ENCODE measurements around the gene SUN3. TPM values are rescaled to one million over a fixed set of nuclear protein-coding genes. Genes with fewer than 3 reads are reported as not detected.

Gene SUN3
- total and polyA plus RNA-seq, 9 of the 15 experiments (the other 6 are each of a cell fraction or from before 2014, with no cell fraction given) = 0.04 to 0.06 TPM; not detected in 7

DNA sequence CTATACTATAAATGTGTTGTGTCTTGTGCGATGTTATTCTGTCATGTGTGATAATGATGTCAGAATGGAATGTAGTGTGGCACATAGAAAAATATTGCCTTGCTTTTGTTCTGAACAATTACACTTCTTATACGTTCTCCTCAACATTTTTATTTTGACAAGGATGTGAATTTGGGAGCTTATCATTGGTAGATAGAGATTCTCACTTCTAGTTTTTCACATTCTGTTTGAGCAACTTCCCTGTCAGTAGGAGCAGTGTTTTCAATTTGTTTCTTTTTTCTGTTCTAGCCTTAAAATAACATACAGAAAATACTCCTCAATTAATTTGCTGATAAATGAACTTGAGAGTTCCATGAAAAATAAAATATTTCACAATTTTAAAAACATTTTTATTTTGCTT is 17.6 kb downstream of the SUN3 start (continued):
- TF ChIP-seq DMBX1 (CRISPR knock-in tag; IDR thresholded peaks at IDR 0.05; ENCODE audit: borderline replicate concordance) (no peak), HDGF (IDR thresholded peaks at IDR 0.05) (no peak), KDM5B (IDR thresholded peaks at IDR 0.05; ENCODE audit: insufficient replicate concordance, low read depth, low read length) (no peak), PHB2 (IDR thresholded peaks at IDR 0.05; ENCODE audit: low read depth) (no peak), SUPT5H (IDR thresholded peaks at IDR 0.05) (no peak), NEUROD1 (IDR thresholded peaks at IDR 0.05; ENCODE audit: borderline replicate concordance, low read depth, low read length, partially characterized antibody) (no peak), TBL1XR1 (IDR thresholded peaks at IDR 0.05; ENCODE audit: low read length in 2 of 2) (no peak), CXXC5 (CRISPR knock-in tag; IDR thresholded peaks at IDR 0.05) (no peak)

DNA sequence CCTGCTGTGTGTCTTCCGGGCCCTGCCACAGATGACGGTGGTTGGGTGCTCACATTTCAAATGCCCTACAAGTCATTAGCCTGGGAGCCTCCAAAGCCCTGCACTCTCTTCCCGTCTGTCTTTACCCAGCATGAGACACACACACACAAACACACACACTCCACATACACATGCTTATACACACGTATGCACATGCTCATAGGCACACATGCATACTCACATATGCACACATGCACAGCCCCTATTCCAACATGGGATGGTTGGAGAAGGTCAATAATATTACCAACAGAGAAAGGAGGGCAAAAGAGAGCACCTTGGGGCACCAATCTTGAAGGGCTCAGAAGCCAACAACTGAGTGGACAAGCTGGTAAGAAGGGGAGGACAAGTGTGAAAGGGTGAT is 19.0 kb downstream of the SUN3 start:
- Histone ChIP-seq H3K9me3 (replicated peaks; ENCODE audit: control insufficient read depth, insufficient read depth, low read depth, low read length) (no peaks in the 10 kb centered on the region), H3K4me1 (replicated peaks in 1 of 2; ENCODE audit: control insufficient read depth in 2 of 2, insufficient read depth in 2 of 2, low read length in 2 of 2) (no peaks in the 10 kb centered on the region), H3K27ac (ENCODE audit: extremely low read depth, low read depth, low read length) (no peak overlapping the region), H3K4me3 (no peak overlapping the region), H3K36me3 (ENCODE audit: control insufficient read depth, insufficient read depth, low read length) (no peaks in the 10 kb centered on the region), H4K20me1 (replicated peaks; ENCODE audit: control insufficient read depth, insufficient read depth, low read length) (no peaks in the 10 kb centered on the region), H3K27me3 (ENCODE audit: control insufficient read depth in 2 of 2, insufficient read depth in 2 of 2, low read length in 2 of 2) (peaks cover 6 to 17% of the 10 kb centered on the region in 2 experiments; a peak in 3 of 5 replicates), H3K9ac (ENCODE audit: insufficient read depth in 1 of 2, low read depth in 2 of 2, low read length in 2 of 2) (no peak overlapping the region), H3K9me1 (ENCODE audit: control insufficient read depth, insufficient read depth, low read length) (no peaks in the 10 kb centered on the region), H2AFZ (ENCODE audit: low read depth, low read length) (no peak overlapping the region), H3K4me2 (ENCODE audit: insufficient read depth, low read length) (no peak overlapping the region), H3K79me2 (ENCODE audit: control insufficient read depth, insufficient read depth, low read length) (no peaks in the 10 kb centered on the region)
- ChIA-PET POLR2A (interaction anchor here (0.6 kb wide), 1 partner anchor 15 kb away, joined by 3 read pairs; no protein-coding TSS in a partner anchor), CTCF (ENCODE audit: low intra/inter-chr PET ratio) (no interaction called here)
- no TSS peak for BruUV-seq (replicated peaks)
- ATAC-seq (no peak), DNase-seq (ENCODE audit: extremely low read depth in 1 of 4, low spot score in 3 of 4) (no peak), FAIRE-seq (no peak)
- in situ Hi-C loops (cut with MboI) = no loop called here
- intact Hi-C loops (cut with micrococcal nuclease) = no loop called here
- 0% methylated on average over 4 of the region's 4 CpGs for WGBS (ENCODE audit: insufficient coverage, low coverage, missing lambda C conversion rate)
- TF ChIP-seq CCAR2 (IDR thresholded peaks at IDR 0.05; ENCODE audit: low read depth, low read length) (no peak), BCOR (IDR thresholded peaks at IDR 0.05) (no peak), KAT7 (CRISPR knock-in tag; IDR thresholded peaks at IDR 0.05; ENCODE audit: borderline replicate concordance) (no peak), U2AF2 (optimal IDR thresholded peaks at IDR 0.05; ENCODE audit: low read depth, low read length) (no peak)
- TF ChIP-seq, protein P1, sequence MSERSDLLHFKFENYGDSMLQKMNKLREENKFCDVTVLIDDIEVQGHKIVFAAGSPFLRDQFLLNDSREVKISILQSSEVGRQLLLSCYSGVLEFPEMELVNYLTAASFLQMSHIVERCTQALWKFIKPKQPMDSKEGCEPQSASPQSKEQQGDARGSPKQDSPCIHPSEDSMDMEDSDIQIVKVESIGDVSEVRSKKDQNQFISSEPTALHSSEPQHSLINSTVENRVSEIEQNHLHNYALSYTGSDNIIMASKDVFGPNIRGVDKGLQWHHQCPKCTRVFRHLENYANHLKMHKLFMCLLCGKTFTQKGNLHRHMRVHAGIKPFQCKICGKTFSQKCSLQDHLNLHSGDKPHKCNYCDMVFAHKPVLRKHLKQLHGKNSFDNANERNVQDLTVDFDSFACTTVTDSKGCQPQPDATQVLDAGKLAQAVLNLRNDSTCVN (CRISPR knock-in tag; IDR thresholded peaks at IDR 0.05) = no peak
- TF ChIP-seq, protein P2, sequence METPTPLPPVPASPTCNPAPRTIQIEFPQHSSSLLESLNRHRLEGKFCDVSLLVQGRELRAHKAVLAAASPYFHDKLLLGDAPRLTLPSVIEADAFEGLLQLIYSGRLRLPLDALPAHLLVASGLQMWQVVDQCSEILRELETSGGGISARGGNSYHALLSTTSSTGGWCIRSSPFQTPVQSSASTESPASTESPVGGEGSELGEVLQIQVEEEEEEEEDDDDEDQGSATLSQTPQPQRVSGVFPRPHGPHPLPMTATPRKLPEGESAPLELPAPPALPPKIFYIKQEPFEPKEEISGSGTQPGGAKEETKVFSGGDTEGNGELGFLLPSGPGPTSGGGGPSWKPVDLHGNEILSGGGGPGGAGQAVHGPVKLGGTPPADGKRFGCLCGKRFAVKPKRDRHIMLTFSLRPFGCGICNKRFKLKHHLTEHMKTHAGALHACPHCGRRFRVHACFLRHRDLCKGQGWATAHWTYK (CRISPR knock-in tag; IDR thresholded peaks at IDR 0.05) = no peak
